ENCODE data around the gene BTBD2. TPM values are rescaled to one million over a fixed set of nuclear protein-coding genes. Genes with fewer than 3 reads are reported as not detected.
A peak's percentile ranks its signal among the peaks of the same experiment; 100 is the strongest.

The BTBD2 gene
- total and polyA plus RNA-seq, 2 experiments from 2014 or later = 23.8 to 130 TPM

GRCh38 chr19:2039959-2040646, 24.6 kb upstream of the BTBD2 start:
- peaks cover 15% of the 10 kb centered on the region for H3K4me1 ChIP-seq (ENCODE audit: insufficient read depth)
- H4K20me1 ChIP-seq (replicated peaks; ENCODE audit: insufficient read depth) = peaks cover 6% of the 10 kb centered on the region
- peaks cover 39% of the 10 kb centered on the region for H3F3A ChIP-seq (replicated peaks; ENCODE audit: low read depth)
- no peaks in the 10 kb centered on the region for H3K27me3 ChIP-seq (ENCODE audit: insufficient read depth)
- 0 out of 2 replicates have a peak overlapping the region, but pooled peaks have one; percentile 90 for H3K27ac ChIP-seq (ENCODE audit: low read depth)
- no peak for DNase-seq (ENCODE audit: low spot score)
- Mint-ChIP-seq H3K9me3 (peaks cover 10% of the 10 kb centered on the region; the same call in 2 of the 3 replicates), H3K36me3 (ENCODE audit: low read depth) (peaks cover 20% of the 10 kb centered on the region; the same call in 2 of the 3 replicates), H3K4me3 (no peak overlapping the region), H3K27me3 (ENCODE audit: insufficient read depth, low read depth, poor library complexity) (peaks cover 17% of the 10 kb centered on the region), H3K27ac (no peak overlapping the region), H3K4me1 (peaks cover 9% of the 10 kb centered on the region; the same call in 2 of the 3 replicates)
- H3K9me2 ChIP-seq (ENCODE audit: insufficient read depth) = no peaks in the 10 kb centered on the region
- no peak overlapping the region for H3K4me2 ChIP-seq
- ATAC-seq = no peak
- TF ChIP-seq STAT1 (IDR thresholded peaks at IDR 0.05; ENCODE audit: unreplicated experiment) (no peak), ZNF114 (CRISPR knock-in tag; IDR thresholded peaks at IDR 0.05) (no peak), ETS1 (IDR thresholded peaks at IDR 0.05) (no peak), REST (IDR thresholded peaks at IDR 0.05; ENCODE audit: unreplicated experiment) (no peak), EZH2phosphoT487 (IDR thresholded peaks at IDR 0.05; ENCODE audit: unreplicated experiment) (no peak), JUNB (IDR thresholded peaks at IDR 0.05; ENCODE audit: unreplicated experiment) (no peak), CREB1 (CRISPR knock-in tag; IDR thresholded peaks at IDR 0.05; ENCODE audit: low read depth) (no peak), CTCF (conservative IDR thresholded peaks at IDR 0.05; ENCODE audit: low read depth in 2 of 2) (no peak), ZNF331 (CRISPR knock-in tag; IDR thresholded peaks at IDR 0.05; ENCODE audit: low read depth) (no peak)
- H2AFZ ChIP-seq = no peak overlapping the region
- peaks cover 8% of the 10 kb centered on the region; the same call in 1 of the 2 replicates for H3K36me3 ChIP-seq (ENCODE audit: insufficient read depth)
- H3K4me3 ChIP-seq = no peak overlapping the region
- 0 out of 2 replicates have a peak, but pooled peaks cover 3% of the 10 kb centered on the region for H3K79me2 ChIP-seq (replicated peaks; ENCODE audit: insufficient read depth)
